Stimulated activated CD4-positive, alpha-beta T cell treated with anti-CD3 and anti-CD28 coated beads, Interleukin-1b, Interleukin-23, amount 100 ng/mL, for 48 hours (primary cell): Measurements from ENCODE around the gene RPUSD3.
"Not testable (repeated sequence)": the region's sequence is repeated elsewhere in the genome, so short reads cannot be mapped to it uniquely, and the experiment has no call there.

Source experiments
- DNase-seq: peaks from one replicate; pipeline ENCODE4 v3.0.0-alpha.2; 2020

The RPUSD3 gene

DNA sequence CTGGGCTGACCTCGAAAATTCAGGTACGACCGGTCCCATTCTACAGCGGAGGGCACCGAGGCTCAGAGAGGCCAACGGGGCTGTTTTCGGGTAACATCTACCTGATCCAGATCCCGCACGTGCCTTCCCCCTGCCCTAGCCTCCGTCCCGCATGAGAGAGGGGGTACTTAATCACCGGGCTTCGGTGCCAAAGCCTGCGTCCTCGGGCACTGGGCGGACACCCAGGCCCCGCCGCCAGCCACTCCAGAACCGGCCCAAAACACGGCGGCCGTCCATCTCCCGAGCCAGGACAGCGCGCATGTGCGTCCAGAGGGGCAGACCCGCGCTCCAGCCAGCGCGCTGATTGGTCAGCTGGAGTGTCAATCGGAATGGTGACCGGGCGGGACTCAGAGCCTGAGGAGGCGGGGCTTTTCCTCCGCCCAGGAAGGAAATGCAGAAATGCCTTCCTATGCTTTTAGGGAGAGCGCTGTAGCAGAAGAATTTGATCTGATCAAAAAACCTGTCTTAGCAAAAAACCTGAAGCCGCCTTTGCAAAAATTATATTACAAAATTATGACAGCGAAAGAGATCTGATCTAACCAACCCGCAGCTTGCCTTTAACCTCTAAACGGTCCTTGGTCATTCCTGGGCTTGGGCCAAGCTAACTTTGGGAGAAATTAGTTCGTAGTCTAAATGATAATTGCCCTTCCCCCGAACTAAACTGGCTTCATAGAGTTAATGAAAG is at the start of gene RPUSD3:
RPUSD3 (minus strand) TSS at position 294 of the 724 bp plus-strand sequence; CDS start at position 276, 18 bp downstream.
- DNase-seq: peak; percentile 95

DNA sequence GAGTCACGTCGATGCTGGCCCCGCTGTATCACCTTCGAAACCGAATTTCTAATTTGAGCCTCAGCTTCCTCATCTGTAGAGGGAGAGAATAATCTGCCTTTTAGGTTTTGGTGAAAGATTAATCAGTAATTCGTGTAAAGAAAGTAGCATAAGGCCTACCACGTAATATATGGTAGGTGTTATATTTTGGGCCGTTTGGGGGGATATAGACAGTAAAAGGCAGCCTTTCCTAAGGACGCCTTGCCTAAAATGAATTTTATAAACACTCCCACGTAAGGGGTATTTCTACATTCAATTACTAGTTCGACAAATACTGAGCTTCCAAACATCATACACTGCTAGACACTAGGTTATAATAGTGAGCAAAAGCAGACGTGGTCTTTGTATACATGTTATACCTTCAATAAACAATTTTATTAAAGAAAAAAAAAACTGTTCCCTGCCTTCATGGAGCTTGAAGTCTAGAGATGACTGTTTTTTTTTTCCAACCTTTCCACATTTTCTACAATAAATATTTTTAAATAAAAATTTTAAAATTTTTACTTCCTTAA is 47.3 kb upstream of the RPUSD3 start:
- DNase-seq: no peak

- peak; percentile 91 for DNase-seq
Observed at GRCh38 chr3:9890249-9891071, 46.7 kb upstream of the RPUSD3 start, which contains the start of gene JAGN1. Gene JAGN1 (plus strand): TSS chr3:9890610. CDS start chr3:9890723, 113 bp downstream.

DNA sequence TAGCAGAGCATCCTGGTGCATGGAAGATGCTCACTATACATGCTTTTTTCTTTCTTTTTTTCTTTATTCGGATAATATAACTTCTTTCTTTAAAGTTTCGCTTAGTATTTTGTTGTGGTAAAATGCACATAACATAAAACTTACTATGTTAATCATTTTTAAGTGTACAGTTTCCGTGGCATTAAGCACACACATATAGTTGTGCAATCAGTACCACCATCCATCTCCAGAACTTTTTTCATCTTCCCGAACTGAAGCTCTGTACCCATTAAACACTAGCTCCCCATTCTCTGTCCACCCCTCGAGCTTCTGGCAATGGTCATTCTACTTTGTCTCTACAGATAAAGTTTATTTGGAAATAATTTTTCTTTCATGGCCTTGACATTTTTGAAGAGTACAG is 45.6 kb upstream of the RPUSD3 start:
- no peak for DNase-seq

DNA sequence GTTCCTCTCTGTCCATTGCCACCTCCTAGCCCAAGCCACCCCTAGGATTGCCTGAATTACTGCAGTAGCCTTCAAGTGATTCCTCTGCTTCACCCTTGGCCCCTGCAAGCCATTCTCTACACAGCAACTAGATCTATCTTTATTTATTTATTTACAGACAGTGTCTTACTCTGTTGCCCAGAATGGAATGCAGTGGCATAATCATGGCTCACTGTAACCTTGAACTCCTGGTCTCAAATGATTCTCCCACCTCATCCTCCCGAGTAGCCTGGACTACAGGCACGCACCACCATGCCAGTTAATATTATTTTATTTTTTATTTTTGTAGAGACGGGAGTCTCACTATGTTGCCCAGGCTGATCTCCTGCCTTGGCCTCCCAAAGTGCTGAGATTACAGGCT is 44.7 kb upstream of the RPUSD3 start:
- DNase-seq: no peak

- DNase-seq: no peak
Observed at GRCh38 chr3:9887480-9887879, 43.7 kb upstream of the RPUSD3 start.

DNA sequence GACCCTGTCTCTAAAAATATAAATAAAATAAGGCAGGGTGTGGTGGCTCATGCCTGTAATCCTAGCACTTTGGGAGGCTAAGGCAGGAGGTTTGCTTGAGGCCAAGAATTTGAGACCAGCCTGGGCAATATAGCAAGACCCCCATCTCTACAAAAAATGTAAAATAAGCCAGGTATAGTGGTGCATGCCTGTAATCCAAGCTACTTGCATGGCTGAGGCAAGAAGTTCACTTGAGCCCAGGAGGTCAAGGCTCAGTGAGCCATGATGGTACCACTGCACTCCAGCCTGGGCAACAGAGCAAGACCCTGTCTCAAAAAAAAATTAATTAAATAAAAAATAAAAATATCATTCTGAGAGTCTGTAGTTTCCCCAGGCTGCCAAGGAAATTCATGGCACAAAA is 42.5 kb upstream of the RPUSD3 start:
- no peak for DNase-seq

DNA sequence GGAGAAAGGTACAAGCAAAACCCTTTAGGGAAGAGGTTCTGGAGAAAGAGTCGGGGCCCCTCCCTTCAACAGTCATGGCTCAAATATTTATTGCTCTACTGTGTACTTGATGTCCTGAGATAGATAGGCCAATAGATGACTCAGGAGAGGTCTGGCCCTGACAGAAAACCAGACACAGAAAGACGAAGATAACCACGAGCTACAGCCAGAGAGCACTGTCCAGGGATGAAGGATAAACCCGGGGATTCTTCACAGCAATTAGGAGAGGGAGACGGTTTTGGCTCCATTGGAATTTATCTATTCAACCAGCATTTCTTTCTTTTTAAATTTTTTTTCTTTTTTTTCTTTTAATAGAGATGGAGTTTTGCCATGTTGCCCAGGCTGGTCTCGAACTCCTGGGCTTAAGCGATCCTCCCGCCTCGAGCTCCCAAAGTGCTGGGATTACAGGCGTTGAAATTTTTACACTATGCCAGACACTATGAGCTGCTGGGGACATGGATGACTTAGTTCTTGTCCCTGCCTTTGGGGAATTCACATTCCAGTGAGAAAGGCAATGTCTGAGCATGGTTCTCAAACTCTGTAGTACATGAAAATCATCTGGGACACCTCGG is 40.9 kb upstream of the RPUSD3 start:
- no peak for DNase-seq

GRCh38 chr3:9883706-9884554 is 40.1 kb upstream of the RPUSD3 start:
- no peak for DNase-seq

DNA sequence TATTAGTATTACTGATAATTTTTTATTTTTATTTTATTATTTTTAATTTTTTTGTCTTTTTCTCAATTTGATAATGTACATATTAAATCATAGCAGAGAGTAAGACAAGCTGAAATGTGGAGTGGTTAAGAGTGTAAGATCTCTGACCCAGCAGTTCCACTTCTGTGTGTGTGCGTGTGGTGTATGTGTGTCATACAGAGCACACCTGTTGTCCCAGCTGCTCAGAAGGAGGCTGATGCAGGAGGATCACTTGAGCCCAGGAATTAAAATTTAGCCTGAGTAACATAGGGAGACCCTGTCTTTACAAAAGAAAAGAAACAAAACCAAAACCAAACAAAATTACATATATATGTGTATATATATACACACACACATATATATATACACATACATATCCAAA is 37.6 kb upstream of the RPUSD3 start:
- DNase-seq: no peak

GRCh38 chr3:9879830-9880549 is 36.2 kb upstream of the RPUSD3 start, which contains the start of gene CIDEC:
Gene CIDEC (minus strand): TSS chr3:9880253. CDS start chr3:9878486, 1,767 bp downstream.
- DNase-seq: no peak

- no peak for DNase-seq
Observed at GRCh38 chr3:9878700-9879099, 34.9 kb upstream of the RPUSD3 start.

DNA sequence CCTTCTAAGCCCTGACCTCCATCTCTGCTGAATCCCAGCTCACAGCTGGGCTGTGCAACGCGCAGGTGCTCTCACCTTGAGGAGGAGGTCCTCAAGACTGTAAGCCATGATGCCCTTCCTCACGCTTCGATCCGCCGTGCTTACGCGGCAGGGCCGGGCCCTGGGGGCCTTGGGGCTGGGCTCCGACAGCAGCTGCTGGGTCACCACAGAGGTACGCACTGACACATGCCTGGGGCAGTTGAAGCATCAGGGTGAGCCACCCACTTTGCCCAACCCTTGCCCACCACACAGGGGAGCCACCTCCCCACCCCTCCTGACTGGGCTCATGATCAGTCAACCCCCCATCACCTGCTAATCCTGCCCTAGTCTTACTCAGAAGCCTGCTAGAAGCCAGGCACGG is 33.2 kb upstream of the RPUSD3 start:
- DNase-seq: no peak

DNA sequence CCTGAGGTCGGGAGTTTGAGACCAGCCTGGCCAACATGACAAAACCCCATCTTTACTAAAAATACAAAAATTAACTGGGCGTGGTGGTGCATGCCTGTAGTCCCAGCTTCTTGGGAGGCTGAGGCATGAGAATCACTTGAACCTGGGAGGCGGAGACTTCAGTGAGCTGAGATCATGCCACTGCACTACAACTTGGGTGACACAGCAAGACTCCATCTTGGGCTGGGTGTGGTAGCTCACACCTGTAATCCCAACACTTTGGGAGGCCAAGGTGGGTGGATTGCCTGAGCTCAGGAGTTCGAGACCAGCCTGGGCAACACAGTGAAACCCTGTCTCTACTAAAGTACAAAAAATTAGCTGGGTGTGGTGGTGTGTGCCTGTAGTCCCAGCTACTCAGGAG is 32.4 kb upstream of the RPUSD3 start:
- not testable (repeated sequence) for DNase-seq

- DNase-seq: no peak
Observed at GRCh38 chr3:9875448-9875847, 31.6 kb upstream of the RPUSD3 start.

DNA sequence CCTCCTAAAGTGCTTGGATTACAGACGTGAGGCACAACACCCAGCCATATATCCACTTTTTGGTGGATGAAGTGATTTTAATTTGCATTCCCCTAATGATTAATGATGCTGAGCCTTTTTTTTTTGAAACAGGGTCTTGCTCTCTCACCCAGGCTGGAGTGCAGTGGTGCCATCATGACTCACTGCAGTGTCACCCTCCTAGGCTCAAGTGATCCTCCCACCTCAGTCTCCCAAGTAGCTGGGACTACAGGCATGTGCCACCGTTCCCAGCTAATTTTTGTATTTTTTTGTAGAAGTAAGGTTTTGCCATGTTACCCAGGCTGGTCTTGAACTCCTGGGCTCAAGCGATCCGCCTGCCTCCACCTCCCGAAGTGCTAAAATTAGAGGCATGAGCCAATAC is 28.3 kb upstream of the RPUSD3 start:
- not testable (repeated sequence) for DNase-seq

DNA sequence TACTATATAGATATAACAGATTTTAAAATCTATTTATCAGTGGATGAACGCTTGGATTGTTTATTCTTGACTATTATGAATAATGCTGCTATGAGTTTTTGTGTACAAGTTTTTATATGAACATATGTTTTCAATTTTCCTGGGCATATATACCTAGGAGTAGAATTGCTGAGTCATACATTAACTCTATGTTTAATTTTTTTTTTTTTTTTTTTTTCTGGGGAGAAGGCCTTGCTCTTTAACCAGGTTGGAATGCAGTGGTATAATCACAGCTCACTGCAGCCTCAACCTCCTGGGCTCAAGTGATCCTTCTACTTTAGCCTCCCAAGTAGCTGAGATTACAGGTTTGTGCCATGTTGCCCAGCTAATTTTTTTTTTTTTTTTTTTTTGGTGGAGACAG is 27.2 kb upstream of the RPUSD3 start:
- no peak for DNase-seq

GRCh38 chr3:9869955-9870354 is 26.1 kb upstream of the RPUSD3 start:
- no peak for DNase-seq

GRCh38 chr3:9867106-9867505 is 23.3 kb upstream of the RPUSD3 start:
- no peak for DNase-seq

DNA sequence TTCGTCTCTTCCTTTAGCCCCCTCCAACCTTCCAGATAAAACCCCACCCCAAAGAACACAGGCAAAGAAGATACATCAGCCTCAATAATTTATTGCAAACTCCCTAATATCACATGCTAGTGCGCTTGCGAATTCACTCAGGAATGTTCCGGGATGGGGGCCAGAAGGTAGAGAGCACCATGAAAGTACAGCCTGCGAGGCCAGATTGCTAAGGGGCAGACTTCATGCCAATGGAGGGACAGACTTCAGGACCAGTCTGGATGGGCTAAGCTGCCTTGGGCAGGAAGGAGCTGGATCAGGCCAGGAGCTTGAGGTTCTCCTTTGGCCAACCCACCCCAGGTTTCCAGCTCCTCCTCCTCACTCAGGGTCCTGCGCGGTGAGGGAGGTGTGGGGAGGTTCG is 22.8 kb upstream of the RPUSD3 start:
- DNase-seq: no peak

GRCh38 chr3:9865125-9865637 is 21.4 kb upstream of the RPUSD3 start:
- DNase-seq: not testable (repeated sequence)
